ENCODE results near the gene ACVRL1. TPM values are rescaled to one million over a fixed set of nuclear protein-coding genes. Genes with fewer than 3 reads are reported as not detected.
A peak's percentile ranks its signal among the peaks of the same experiment; 100 is the strongest.

The ACVRL1 gene
- total and polyA plus RNA-seq, 7 donors = 10.8 to 40.8 (median 24.1) TPM

- ATAC-seq = no peak
- intact Hi-C loops (cut with DNase I) = no loop called here
- H3K4me1 ChIP-seq = peaks cover 41% of the 10 kb centered on the region
- peaks cover 0 to 11% of the 10 kb centered on the region in 2 donors for H3K36me3 ChIP-seq (ENCODE audit: insufficient read depth in 1 of 2, low read depth in 1 of 2)
- TF ChIP-seq CTCF (IDR thresholded peaks at IDR 0.05) = peak; percentile 19
- no peak overlapping the region for H3K27ac ChIP-seq
- no peaks in the 10 kb centered on the region for H3K27me3 ChIP-seq (ENCODE audit: insufficient read depth in 3 of 3, low read length in 2 of 3)
- H3K4me3 ChIP-seq = no peak overlapping the region
- H3K9me3 ChIP-seq = no peaks in the 10 kb centered on the region
- WGBS, 3 donors = 82 to 85% (median 83%) methylated on average over 13 of the region's 13 CpGs
- no peak for DNase-seq
Observed at GRCh38 chr12:51970904-51971646, 63.8 kb downstream of the ACVRL1 start.

GRCh38 chr12:51971679-51972421 is 64.5 kb downstream of the ACVRL1 start:
- Histone ChIP-seq H3K36me3 (ENCODE audit: insufficient read depth in 1 of 2, low read depth in 1 of 2) (peaks cover 3 to 19% of the 10 kb centered on the region in 2 donors), H3K4me1 (peaks cover 41% of the 10 kb centered on the region), H3K27ac (no peak overlapping the region), H3K4me3 (peak overlapping the region; percentile 14), H3K27me3 (ENCODE audit: insufficient read depth in 3 of 3, low read length in 2 of 3) (no peaks in the 10 kb centered on the region), H3K9me3 (no peaks in the 10 kb centered on the region)
- TF ChIP-seq CTCF (IDR thresholded peaks at IDR 0.05) = no peak
- ATAC-seq (no peak), DNase-seq (no peak)
- intact Hi-C loops (cut with DNase I) = no loop called here
- 66 to 70% (median 68%) methylated on average over 4 of the region's 4 CpGs for WGBS, 3 donors

- intact Hi-C loops (cut with DNase I) = no loop called here
- Histone ChIP-seq H3K4me3 (peak overlapping the region; percentile 14), H3K27ac (peak overlapping the region; percentile 37), H3K27me3 (ENCODE audit: insufficient read depth in 3 of 3, low read length in 2 of 3) (no peaks in the 10 kb centered on the region), H3K9me3 (no peaks in the 10 kb centered on the region), H3K36me3 (ENCODE audit: insufficient read depth in 1 of 2, low read depth in 1 of 2) (peaks cover 5 to 24% of the 10 kb centered on the region in 2 donors), H3K4me1 (peaks cover 41% of the 10 kb centered on the region)
- DNase-seq = no peak
- ATAC-seq = peak in 1 of 4 donors; percentile 15
- TF ChIP-seq CTCF (IDR thresholded peaks at IDR 0.05) = no peak
- WGBS, 3 donors = 80 to 91% (median 81%) methylated on average over 5 of the region's 5 CpGs
Observed at GRCh38 chr12:51972422-51972812, 65.1 kb downstream of the ACVRL1 start.

GRCh38 chr12:51972849-51973273 is 65.6 kb downstream of the ACVRL1 start:
- H3K4me1 ChIP-seq = peaks cover 41% of the 10 kb centered on the region
- peak in 1 of 2 donors; percentile 36 for DNase-seq
- no peak for TF ChIP-seq CTCF (IDR thresholded peaks at IDR 0.05)
- ATAC-seq = peak; percentile 39 to 70 (median 48)
- 64 to 73% (median 67%) methylated on average over 9 of the region's 9 CpGs for WGBS, 3 donors
- H3K4me3 ChIP-seq = no peak overlapping the region
- no peaks in the 10 kb centered on the region for H3K9me3 ChIP-seq
- H3K36me3 ChIP-seq (ENCODE audit: insufficient read depth in 1 of 2, low read depth in 1 of 2) = peaks cover 5 to 29% of the 10 kb centered on the region in 2 donors
- no peaks in the 10 kb centered on the region for H3K27me3 ChIP-seq (ENCODE audit: insufficient read depth in 3 of 3, low read length in 2 of 3)
- H3K27ac ChIP-seq = peak overlapping the region; percentile 37
- intact Hi-C loops (cut with DNase I) = no loop called here

Other genes with a start within 250 kb of the ACVRL1 start
- gene FIGNL2, start 58.8 kb upstream of the ACVRL1 start, total RNA-seq = under 1 TPM; 0.17 to 0.20 (median 0.18) TPM
- gene FIGNL2, start 58.8 kb upstream of the ACVRL1 start, polyA plus RNA-seq = under 1 TPM; 0.01 to 0.08 (median 0.04) TPM
- not detected for gene ANKRD33, start 19.4 kb upstream of the ACVRL1 start, total RNA-seq
- gene ANKRD33, start 19.4 kb upstream of the ACVRL1 start, polyA plus RNA-seq = under 1 TPM in 1 of 3 donors, not detected in 2; 0.16 TPM
- gene ACVR1B, start 44.2 kb downstream of the ACVRL1 start, total RNA-seq = 10 to 100 TPM; 10.5 to 16.6 (median 14.0) TPM
- gene ACVR1B, start 44.2 kb downstream of the ACVRL1 start, polyA plus RNA-seq = 10 to 100 TPM in 1 of 3 donors, 1 to 10 TPM in 2; 5.8 to 14.9 (median 6.0) TPM
- 10 to 100 TPM in 3 of 4 donors, 1 to 10 TPM in 1; 8.0 to 12.8 (median 11.5) TPM for gene TAMALIN, start 99.4 kb downstream of the ACVRL1 start, total RNA-seq
- 1 to 10 TPM; 5.5 to 9.6 (median 6.8) TPM for gene TAMALIN, start 99.4 kb downstream of the ACVRL1 start, polyA plus RNA-seq
- 10 to 100 TPM; 17.5 to 92.8 (median 56.9) TPM for gene NR4A1, start 143.9 kb downstream of the ACVRL1 start, total RNA-seq
- gene NR4A1, start 143.9 kb downstream of the ACVRL1 start, polyA plus RNA-seq = 10 to 100 TPM; 35.5 to 74.0 (median 50.2) TPM
- 10 to 100 TPM; 25.1 to 35.3 (median 26.5) TPM for gene ATG101, start 162.5 kb downstream of the ACVRL1 start, total RNA-seq
- 100 to 1,000 TPM in 1 of 3 donors, 10 to 100 TPM in 2; 39.5 to 154 (median 90.0) TPM for gene ATG101, start 162.5 kb downstream of the ACVRL1 start, polyA plus RNA-seq
- gene SMIM41, start 172.2 kb downstream of the ACVRL1 start, total RNA-seq = under 1 TPM in 2 of 4 donors, not detected in 2; 0.16 to 0.32 TPM
- under 1 TPM in 1 of 3 donors, not detected in 2; 0.20 TPM for gene SMIM41, start 172.2 kb downstream of the ACVRL1 start, polyA plus RNA-seq